DND-41 (cell line): ENCODE results near the gene LCA5L.

ENCODE experiments used
- CTCF ChIP-seq: IDR thresholded peaks from 2 replicates; pipeline ENCODE4 v1.5.1; 2012; ENCODE audit warnings: borderline replicate concordance, low read length, moderate library complexity, mild to moderate bottlenecking; ENCODE audit not compliant: poor library complexity, severe bottlenecking; ENCODE audit errors: extremely low read depth
- EZH2 ChIP-seq: IDR thresholded peaks from 3 replicates; pipeline ENCODE4 v1.6.1; 2012; ENCODE audit warnings: borderline replicate concordance, low read depth, mild to moderate bottlenecking, moderate library complexity, low read length, inconsistent platforms; ENCODE audit not compliant: severe bottlenecking

- TF ChIP-seq CTCF (no peak), EZH2 (no peak)
These were observed 29.0 kb upstream of the LCA5L start for GRCh38 chr21:39474611-39475010.
